H9 (cell line): ENCODE measurements around the gene SNRPD3. TPM values are rescaled to one million over a fixed set of nuclear protein-coding genes. Genes with fewer than 3 reads are reported as not detected.

Source experiments
- DNase-seq: peaks from one replicate; pipeline ENCODE4 v3.0.0-alpha.2; 2017
- H2AFZ ChIP-seq: one replicate; pipeline ENCODE4 v1.6.1; 2013; ENCODE audit warnings: mild to moderate bottlenecking, low read length, control low read depth, moderate library complexity
- H2AK5ac ChIP-seq: 2 replicates; pipeline ENCODE4 v1.6.1; 2013; ENCODE audit warnings: low read length, control low read depth, mixed read lengths; ENCODE audit not compliant: insufficient read length
- H2BK120ac ChIP-seq: one replicate; pipeline ENCODE4 v1.6.1; 2013; ENCODE audit warnings: low read depth, mild to moderate bottlenecking, low read length, control low read depth, inconsistent platforms; ENCODE audit not compliant: poor library complexity, severe bottlenecking
- H2BK12ac ChIP-seq: 2 replicates; pipeline ENCODE4 v1.6.1; 2013; ENCODE audit warnings: low read length, control low read depth, mixed read lengths, low read depth; ENCODE audit not compliant: insufficient read length
- H2BK15ac ChIP-seq: 2 replicates; pipeline ENCODE4 v1.6.1; 2013; ENCODE audit warnings: low read depth, low read length, control low read depth
- H2BK20ac ChIP-seq: one replicate; pipeline ENCODE4 v1.6.1; 2013; ENCODE audit warnings: low read depth, mild to moderate bottlenecking, low read length, control low read depth, inconsistent platforms; ENCODE audit not compliant: poor library complexity, severe bottlenecking
- H2BK5ac ChIP-seq: 2 replicates; pipeline ENCODE4 v1.6.1; 2013; ENCODE audit warnings: low read length, control low read depth, mixed read lengths; ENCODE audit not compliant: insufficient read length
- H3K14ac ChIP-seq: 2 replicates; pipeline ENCODE4 v1.6.1; 2013; ENCODE audit warnings: low read length, control low read depth; ENCODE audit not compliant: insufficient read depth
- H3K18ac ChIP-seq: 2 replicates; pipeline ENCODE4 v1.6.1; 2013; ENCODE audit warnings: low read depth, mild to moderate bottlenecking, mixed read lengths, low read length, control low read depth; ENCODE audit not compliant: insufficient read length
- H3K23ac ChIP-seq: 2 replicates; pipeline ENCODE4 v1.6.1; 2013; ENCODE audit warnings: low read length, control low read depth, mixed read lengths, low read depth; ENCODE audit not compliant: insufficient read length
- H3K23me2 ChIP-seq: 2 replicates; pipeline ENCODE4 v1.6.1; 2013; ENCODE audit warnings: low read depth, mild to moderate bottlenecking, mixed read lengths, low read length, control low read depth; ENCODE audit not compliant: insufficient read length, poor library complexity, severe bottlenecking
- H3K27ac ChIP-seq: 2 replicates; pipeline ENCODE4 v1.5.1; 2013; ENCODE audit warnings: low read length, control low read depth, mixed read lengths, low read depth; ENCODE audit not compliant: insufficient read length
- H3K27me3 ChIP-seq: 2 replicates; pipeline ENCODE4 v1.6.1; 2013; ENCODE audit warnings: low read length, control low read depth, inconsistent platforms; ENCODE audit not compliant: insufficient read depth
- H3K4ac ChIP-seq: 2 replicates; pipeline ENCODE4 v1.6.1; 2013; ENCODE audit warnings: low read depth, mild to moderate bottlenecking, control low read depth, inconsistent platforms, low read length, moderate library complexity
- H3K4me1 ChIP-seq: 2 replicates; pipeline ENCODE4 v1.6.1; 2013; ENCODE audit warnings: low read length, control low read depth, inconsistent platforms; ENCODE audit not compliant: insufficient read depth
- H3K4me2 ChIP-seq: 2 replicates; pipeline ENCODE4 v1.6.1; 2013; ENCODE audit warnings: low read length, control low read depth, mixed read lengths; ENCODE audit not compliant: insufficient read length, insufficient read depth
- H3K56ac ChIP-seq: 2 replicates; pipeline ENCODE4 v1.6.1; 2013; ENCODE audit warnings: low read depth, mild to moderate bottlenecking, mixed read lengths, low read length, control low read depth; ENCODE audit not compliant: insufficient read length
- H3K79me1 ChIP-seq: 2 replicates; pipeline ENCODE4 v1.6.1; 2013; ENCODE audit warnings: low read depth, mild to moderate bottlenecking, moderate library complexity, low read length, control low read depth, inconsistent platforms; ENCODE audit not compliant: insufficient read depth, poor library complexity, severe bottlenecking
- H3K79me2 ChIP-seq: 2 replicates; pipeline ENCODE4 v1.6.1; 2013; ENCODE audit warnings: low read length, control low read depth, inconsistent platforms; ENCODE audit not compliant: insufficient read depth
- H3K9ac ChIP-seq: 2 replicates; pipeline ENCODE4 v1.6.1; 2013; ENCODE audit warnings: low read length, control low read depth, mixed read lengths; ENCODE audit not compliant: insufficient read length; ENCODE audit errors: extremely low read depth
- H3K9me3 ChIP-seq: one replicate; pipeline ENCODE4 v1.6.1; 2013; ENCODE audit warnings: low read depth, low read length, inconsistent platforms; ENCODE audit not compliant: control insufficient read depth
- H3T11ph ChIP-seq: one replicate; pipeline ENCODE4 v1.6.1; 2013; ENCODE audit warnings: mild to moderate bottlenecking, low read length, control low read depth, inconsistent platforms
- H4K20me1 ChIP-seq: one replicate; pipeline ENCODE4 v1.6.1; 2013; ENCODE audit not compliant: control insufficient read depth, insufficient read length, insufficient read depth
- H4K5ac ChIP-seq: 2 replicates; pipeline ENCODE4 v1.6.1; 2013; ENCODE audit warnings: low read depth, mild to moderate bottlenecking, mixed read lengths, low read length, control low read depth; ENCODE audit not compliant: insufficient read length
- H4K8ac ChIP-seq: replicated peaks from 2 replicates; pipeline ENCODE4 v1.6.1; 2013; ENCODE audit warnings: low read length, control low read depth, mixed read lengths, low read depth; ENCODE audit not compliant: insufficient read length
- H4K91ac ChIP-seq: 2 replicates; pipeline ENCODE4 v1.6.1; 2013; ENCODE audit warnings: low read depth, mild to moderate bottlenecking, moderate library complexity, mixed read lengths, low read length, control low read depth; ENCODE audit not compliant: insufficient read length
- H3K27ac Mint-ChIP-seq, 3 experiments: 2 replicates in 2 of 3; 3 replicates in 1 of 3; pipeline ENCODE4 v1.8.0; 2020 to 2021; ENCODE audit warnings: mixed read lengths in 3 of 3, mild to moderate bottlenecking in 1 of 3, moderate library complexity in 1 of 3
- H3K27me3 Mint-ChIP-seq: 2 replicates; pipeline ENCODE4 v1.8.0; 2021; ENCODE audit warnings: low read depth, mild to moderate bottlenecking, moderate library complexity, mixed read lengths
- H3K36me3 Mint-ChIP-seq, 3 experiments: 2 replicates in 2 of 3; 3 replicates in 1 of 3; pipeline ENCODE4 v1.8.0; 2020 to 2021; ENCODE audit warnings: low read depth in 3 of 3, mixed read lengths in 3 of 3; ENCODE audit not compliant: insufficient read depth in 1 of 3
- H3K4me1 Mint-ChIP-seq, 2 experiments: 2 replicates each; pipeline ENCODE4 v1.8.0; 2020; ENCODE audit warnings: mixed read lengths in 2 of 2
- H3K4me3 Mint-ChIP-seq, 2 experiments: 2 replicates in 1 of 2; 3 replicates in 1 of 2; pipeline ENCODE4 v1.8.0; 2020 to 2021; ENCODE audit warnings: mild to moderate bottlenecking in 2 of 2, mixed read lengths in 2 of 2, moderate library complexity in 1 of 2
- H3K9me3 Mint-ChIP-seq, 2 experiments: 2 replicates in 1 of 2; 3 replicates in 1 of 2; pipeline ENCODE4 v1.8.0; 2020; ENCODE audit warnings: mild to moderate bottlenecking in 2 of 2, mixed read lengths in 2 of 2, moderate library complexity in 1 of 2
- WGBS: extraction: QIAGEN DNeasy Blood & Tissue Kit; methylation state at CpG from one replicate; pipeline ENCODE4 v1.1.7; 2013; ENCODE audit warnings: missing lambda C conversion rate, low lambda C conversion rate, mixed read lengths; ENCODE audit not compliant: insufficient read length; ENCODE audit errors: extremely low coverage; 5-methylcytosine and 5-hydroxymethylcytosine counted together
- total RNA-seq: library from RNA; stranded (reverse); gene quantifications from 2 replicates; pipeline ENCODE4 v1.2.1, GENCODE V29; 2021
- TF ChIP-seq, protein P1 (sequence below): fragments of 200-600 bp; sonication (generic); conservative IDR thresholded peaks from 3 replicates; pipeline ENCODE4 v1.8.0; 2021; ENCODE audit warnings: antibody characterized with exemption, mild to moderate bottlenecking

SNRPD3 gene
- total RNA-seq, 1 experiment from 2014 or later: 212 TPM

DNA sequence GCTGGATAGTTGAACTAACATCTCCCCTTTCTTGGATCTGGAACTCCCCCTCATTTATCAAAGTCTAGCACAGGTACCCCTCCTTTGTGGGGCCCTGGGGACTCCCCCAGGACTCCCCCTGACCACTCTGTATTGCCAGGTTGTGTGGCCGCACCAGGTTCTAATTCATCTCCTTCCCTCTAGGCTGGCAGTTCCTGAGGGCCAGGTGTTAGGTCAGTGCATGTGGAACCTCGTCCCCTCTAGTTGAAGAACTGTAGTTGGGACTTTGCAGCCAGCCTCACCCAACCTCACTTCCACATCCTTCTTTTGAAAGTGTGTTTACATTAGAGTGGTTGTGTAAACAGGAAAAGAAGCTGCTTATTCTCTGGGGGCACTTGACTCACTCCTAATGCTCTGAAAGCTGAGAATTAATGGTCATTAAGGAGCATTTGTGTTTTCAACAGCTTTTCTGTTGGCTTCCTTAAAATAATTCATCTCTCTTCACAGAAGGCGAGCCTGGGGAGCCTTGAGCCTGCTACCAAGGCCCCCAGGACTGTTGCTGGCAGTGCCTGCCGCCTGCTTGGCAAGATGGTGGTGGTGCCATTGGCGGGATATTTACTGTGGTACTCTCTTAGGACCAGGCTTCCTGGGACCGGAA is 48.9 kb upstream of the SNRPD3 start:
- Histone ChIP-seq H2BK20ac (no peak overlapping the region), H3K23ac (no peak overlapping the region), H2BK15ac (no peak overlapping the region), H3K9me3 (no peaks in the 10 kb centered on the region), H3K9ac (no peak overlapping the region), H3K79me1 (no peaks in the 10 kb centered on the region), H3K56ac (no peak overlapping the region), H3K18ac (no peak overlapping the region), H2BK5ac (no peak overlapping the region), H4K91ac (no peak overlapping the region), H2AK5ac (no peak overlapping the region), H3K4me1 (no peaks in the 10 kb centered on the region; the same call in 1 of the 2 replicates), H3K23me2 (no peaks in the 10 kb centered on the region), H2AFZ (no peak overlapping the region), H3K4me2 (peak overlapping the region; percentile 30), H3K14ac (no peak overlapping the region), H2BK120ac (no peak overlapping the region), H3K79me2 (no peaks in the 10 kb centered on the region), H4K5ac (no peak overlapping the region), H3K27ac (no peak overlapping the region), H4K8ac (no peak overlapping the region), H4K20me1 (no peaks in the 10 kb centered on the region), H2BK12ac (no peak overlapping the region), H3T11ph (no peak overlapping the region), H3K4ac (no peak overlapping the region), H3K27me3 (no peaks in the 10 kb centered on the region)
- WGBS: no CpG with 5 or more reads among the region's 6 CpGs
- H3K27me3 Mint-ChIP-seq: no peaks in the 10 kb centered on the region; the same call in 1 of the 2 replicates
- TF ChIP-seq, protein P1, sequence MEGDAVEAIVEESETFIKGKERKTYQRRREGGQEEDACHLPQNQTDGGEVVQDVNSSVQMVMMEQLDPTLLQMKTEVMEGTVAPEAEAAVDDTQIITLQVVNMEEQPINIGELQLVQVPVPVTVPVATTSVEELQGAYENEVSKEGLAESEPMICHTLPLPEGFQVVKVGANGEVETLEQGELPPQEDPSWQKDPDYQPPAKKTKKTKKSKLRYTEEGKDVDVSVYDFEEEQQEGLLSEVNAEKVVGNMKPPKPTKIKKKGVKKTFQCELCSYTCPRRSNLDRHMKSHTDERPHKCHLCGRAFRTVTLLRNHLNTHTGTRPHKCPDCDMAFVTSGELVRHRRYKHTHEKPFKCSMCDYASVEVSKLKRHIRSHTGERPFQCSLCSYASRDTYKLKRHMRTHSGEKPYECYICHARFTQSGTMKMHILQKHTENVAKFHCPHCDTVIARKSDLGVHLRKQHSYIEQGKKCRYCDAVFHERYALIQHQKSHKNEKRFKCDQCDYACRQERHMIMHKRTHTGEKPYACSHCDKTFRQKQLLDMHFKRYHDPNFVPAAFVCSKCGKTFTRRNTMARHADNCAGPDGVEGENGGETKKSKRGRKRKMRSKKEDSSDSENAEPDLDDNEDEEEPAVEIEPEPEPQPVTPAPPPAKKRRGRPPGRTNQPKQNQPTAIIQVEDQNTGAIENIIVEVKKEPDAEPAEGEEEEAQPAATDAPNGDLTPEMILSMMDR: no peak
- peak; percentile 50 for DNase-seq
- peak overlapping the region; percentile 14 to 56; a peak in 2 of 5 replicates for H3K4me3 Mint-ChIP-seq
- H3K27ac Mint-ChIP-seq: peak overlapping the region; percentile 53 to 93 (median 63); a peak in 5 of 7 replicates
- no peaks in the 10 kb centered on the region; a peak in 1 of 5 replicates for H3K9me3 Mint-ChIP-seq
- no peaks in the 10 kb centered on the region for H3K36me3 Mint-ChIP-seq
- H3K4me1 Mint-ChIP-seq: peaks cover 30 to 32% of the 10 kb centered on the region in 2 experiments
